ENCODE data around the gene HLA-DQA1.

- TF ChIP-seq POLR2A (IDR thresholded peaks at IDR 0.05; ENCODE audit: low read length) (no peak), GATA1 (IDR thresholded peaks at IDR 0.05; ENCODE audit: low read depth, low read length) (no peak)
Observed at GRCh38 chr6:32589596-32590449, 47.4 kb upstream of the HLA-DQA1 start, which contains the start of gene HLA-DRB1.
